ENCODE results near the gene SETBP1.

SETBP1 gene

GRCh38 chr18:44654573-44654972 is 26.1 kb upstream of the SETBP1 start:
- no peak overlapping the region for H3K27ac Mint-ChIP-seq
- no peak for DNase-seq
- H3K36me3 Mint-ChIP-seq (ENCODE audit: low read depth) = no peaks in the 10 kb centered on the region
- no peaks in the 10 kb centered on the region for H3K9me3 Mint-ChIP-seq
- H3K4me3 Mint-ChIP-seq = no peak overlapping the region
- TF ChIP-seq CTCF (IDR thresholded peaks at IDR 0.05) = no peak
- H3K4me1 Mint-ChIP-seq = no peaks in the 10 kb centered on the region
- no peaks in the 10 kb centered on the region for H3K27me3 Mint-ChIP-seq (ENCODE audit: low read depth, poor library complexity)

DNA sequence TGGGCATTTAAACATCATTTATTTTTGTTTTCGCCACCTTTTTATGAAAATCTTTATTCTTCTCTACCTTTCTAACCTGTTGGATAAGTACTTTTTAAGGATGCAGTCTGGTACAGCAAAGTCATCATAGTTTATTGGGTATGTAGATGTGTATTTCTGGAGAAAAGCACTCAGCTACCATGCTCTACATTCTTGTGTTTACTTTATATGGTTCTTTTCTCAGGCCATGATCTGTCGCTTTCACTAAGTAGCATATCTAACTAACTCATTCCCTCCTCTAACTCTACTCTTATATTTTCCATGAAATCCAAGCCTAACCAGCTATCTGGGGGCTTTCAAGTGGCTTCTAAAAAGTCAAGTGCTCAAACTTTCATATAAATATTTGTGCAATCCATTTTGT is 25.3 kb upstream of the SETBP1 start:
- Mint-ChIP-seq H3K4me1 (no peaks in the 10 kb centered on the region), H3K27ac (no peak overlapping the region), H3K36me3 (ENCODE audit: low read depth) (no peaks in the 10 kb centered on the region), H3K4me3 (no peak overlapping the region), H3K27me3 (ENCODE audit: low read depth, poor library complexity) (no peaks in the 10 kb centered on the region), H3K9me3 (no peaks in the 10 kb centered on the region)
- DNase-seq = no peak
- TF ChIP-seq CTCF (IDR thresholded peaks at IDR 0.05) = no peak

GRCh38 chr18:44659771-44660170 is 20.9 kb upstream of the SETBP1 start:
- no peak overlapping the region for H3K27ac Mint-ChIP-seq

DNA sequence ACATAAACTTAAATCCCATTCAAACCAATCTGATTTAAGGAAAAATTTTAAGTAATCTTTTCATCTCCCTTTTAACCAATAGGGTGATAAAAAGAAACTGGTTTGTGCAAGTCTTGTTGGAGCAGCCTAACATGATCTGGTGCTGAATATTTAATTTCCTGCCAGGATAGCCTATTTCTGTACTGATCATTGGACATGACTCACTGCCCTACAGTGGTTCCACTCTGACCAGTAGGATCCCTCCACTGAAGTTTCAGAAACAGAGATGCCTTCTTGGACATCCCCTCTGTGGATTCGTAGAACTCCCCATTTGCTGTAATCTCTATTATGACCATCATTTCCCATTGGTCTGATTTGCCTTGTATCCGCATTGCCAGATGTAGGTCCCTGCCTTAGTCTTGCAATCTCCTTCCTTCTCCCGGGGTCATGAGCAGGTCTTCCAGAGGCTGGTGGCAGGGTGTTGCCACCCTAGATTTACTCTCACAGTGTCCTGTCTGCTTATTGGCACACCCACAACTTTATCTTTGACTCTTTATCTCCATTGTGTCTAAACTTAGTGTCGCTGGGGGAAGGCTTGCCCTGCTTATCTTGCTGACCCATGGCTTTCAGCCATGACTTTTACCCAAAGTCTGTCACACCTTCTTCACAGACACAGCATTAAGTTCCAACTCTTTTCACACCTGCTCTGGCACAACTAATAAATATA is 12.3 kb upstream of the SETBP1 start:
- Mint-ChIP-seq H3K9me3 (no peaks in the 10 kb centered on the region), H3K4me3 (no peak overlapping the region), H3K27me3 (ENCODE audit: low read depth, poor library complexity) (no peaks in the 10 kb centered on the region), H3K36me3 (ENCODE audit: low read depth) (no peaks in the 10 kb centered on the region), H3K4me1 (peaks cover 18% of the 10 kb centered on the region), H3K27ac (no peak overlapping the region)
- no peak for DNase-seq
- TF ChIP-seq CTCF (IDR thresholded peaks at IDR 0.05) = no peak

More at GRCh38 chr18:44659771-44660170, 20.9 kb upstream of the SETBP1 start:
- no peak for DNase-seq
- H3K36me3 Mint-ChIP-seq (ENCODE audit: low read depth) = no peaks in the 10 kb centered on the region
- no peak for TF ChIP-seq CTCF (IDR thresholded peaks at IDR 0.05)
- no peaks in the 10 kb centered on the region for H3K27me3 Mint-ChIP-seq (ENCODE audit: low read depth, poor library complexity)
- no peaks in the 10 kb centered on the region for H3K4me1 Mint-ChIP-seq
- no peak overlapping the region for H3K4me3 Mint-ChIP-seq
- no peaks in the 10 kb centered on the region for H3K9me3 Mint-ChIP-seq

GRCh38 chr18:44671914-44672313 is 8.8 kb upstream of the SETBP1 start:
- H3K27ac Mint-ChIP-seq = no peak overlapping the region

More at GRCh38 chr18:44671914-44672313, 8.8 kb upstream of the SETBP1 start:
- Mint-ChIP-seq H3K9me3 (no peaks in the 10 kb centered on the region), H3K4me1 (peaks cover 27% of the 10 kb centered on the region), H3K36me3 (ENCODE audit: low read depth) (no peaks in the 10 kb centered on the region), H3K4me3 (no peak overlapping the region), H3K27me3 (ENCODE audit: low read depth, poor library complexity) (no peaks in the 10 kb centered on the region)
- no peak for DNase-seq
- TF ChIP-seq CTCF (IDR thresholded peaks at IDR 0.05) = no peak

All from nephron progenitor cell (in vitro differentiated cells).